NCI-H2029 treated with DMSO at 0.1 percent for 48 hours (cell line): ENCODE measurements around the gene ADAMTS19.
"Not testable (repeated sequence)": the region's sequence is repeated elsewhere in the genome, so short reads cannot be mapped to it uniquely, and the experiment has no call there.

ENCODE experiments used
- DNase-seq: peaks from one replicate; lab custom pipeline; 2025; lab: John Stamatoyannopoulos, UW

Gene ADAMTS19

GRCh38 chr5:129459777-129460671 is at the start of gene ADAMTS19:
Gene ADAMTS19 (plus strand): TSS chr5:129460298. CDS start chr5:129460392, 94 bp downstream.
- DNase-seq, result no peak

- no peak for DNase-seq
Measured at GRCh38 chr5:129410488-129410887, 49.6 kb upstream of the ADAMTS19 start.

GRCh38 chr5:129412721-129413120 is 47.4 kb upstream of the ADAMTS19 start:
- DNase-seq, result no peak

GRCh38 chr5:129413570-129413969 is 46.5 kb upstream of the ADAMTS19 start:
- no peak for DNase-seq

GRCh38 chr5:129419292-129419691 is 40.8 kb upstream of the ADAMTS19 start:
- no peak for DNase-seq

- no peak for DNase-seq
Measured at GRCh38 chr5:129425031-129425430, 35.1 kb upstream of the ADAMTS19 start.

- DNase-seq, result no peak
Measured at GRCh38 chr5:129426071-129426470, 34.0 kb upstream of the ADAMTS19 start.

- not testable (repeated sequence) for DNase-seq
Measured at GRCh38 chr5:129428636-129429035, 31.5 kb upstream of the ADAMTS19 start.

GRCh38 chr5:129431406-129431805 is 28.7 kb upstream of the ADAMTS19 start:
- DNase-seq, result no peak

GRCh38 chr5:129438322-129438721 is 21.8 kb upstream of the ADAMTS19 start:
- DNase-seq, result no peak

- DNase-seq, result no peak
Measured at GRCh38 chr5:129440424-129440823, 19.7 kb upstream of the ADAMTS19 start.

GRCh38 chr5:129441096-129441495 is 19.0 kb upstream of the ADAMTS19 start:
- no peak for DNase-seq

GRCh38 chr5:129445379-129445778 is 14.7 kb upstream of the ADAMTS19 start:
- DNase-seq, result no peak

- DNase-seq, result no peak
Measured at GRCh38 chr5:129447968-129448367, 12.1 kb upstream of the ADAMTS19 start.

GRCh38 chr5:129448654-129449053 is 11.4 kb upstream of the ADAMTS19 start:
- no peak for DNase-seq

- DNase-seq, result no peak
Measured at GRCh38 chr5:129454461-129454860, 5.6 kb upstream of the ADAMTS19 start.

- DNase-seq, result no peak
Measured at GRCh38 chr5:129459450-129459776, 685 bp upstream of the ADAMTS19 start.

GRCh38 chr5:129460672-129460935 is 506 bp downstream of the ADAMTS19 start:
- DNase-seq, result no peak

- no peak for DNase-seq
Measured at GRCh38 chr5:129460936-129461710, 1.0 kb downstream of the ADAMTS19 start.

GRCh38 chr5:129461711-129462332 is 1.7 kb downstream of the ADAMTS19 start:
- no peak for DNase-seq

GRCh38 chr5:129465776-129466344 is 5.8 kb downstream of the ADAMTS19 start:
- DNase-seq, result no peak

- no peak for DNase-seq
Measured at GRCh38 chr5:129474544-129474943, 14.4 kb downstream of the ADAMTS19 start.

GRCh38 chr5:129476751-129477150 is 16.7 kb downstream of the ADAMTS19 start:
- no peak for DNase-seq
